ENCODE measurements around the gene DOP1A. TPM values are rescaled to one million over a fixed set of nuclear protein-coding genes. Genes with fewer than 3 reads are reported as not detected.
A peak's percentile ranks its signal among the peaks of the same experiment; 100 is the strongest.

Gene DOP1A
- total RNA-seq, 2 experiments from 2014 or later, result 22.0 to 34.7 TPM

DNA sequence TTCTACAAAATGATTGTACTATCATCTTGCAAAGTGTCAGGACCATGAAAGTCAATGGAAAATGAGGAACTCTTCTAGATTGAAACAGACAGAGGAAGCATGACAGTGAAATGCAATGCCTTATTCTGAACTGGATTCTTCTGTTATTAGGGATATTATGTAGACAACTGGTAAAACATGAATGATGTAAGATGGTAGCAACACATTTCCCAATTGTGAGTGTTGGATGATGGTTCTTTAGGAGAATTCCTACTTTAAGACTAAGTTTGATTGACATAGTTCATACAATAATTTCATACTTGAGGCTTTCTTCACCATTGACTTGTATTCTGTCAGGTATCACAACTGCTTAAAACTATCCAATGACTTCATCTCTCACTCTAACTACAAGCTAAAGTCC is 6.3 kb upstream of the DOP1A start:
- Mint-ChIP-seq H3K4me3 (no peak overlapping the region), H3K27me3 (no peaks in the 10 kb centered on the region), H3K9me3 (ENCODE audit: low read depth) (no peaks in the 10 kb centered on the region), H3K4me1 (peaks cover 19% of the 10 kb centered on the region), H3K36me3 (peaks cover 17% of the 10 kb centered on the region), H3K27ac (no peak overlapping the region)
- ATAC-seq (no peak), DNase-seq (no peak)
- CTCF ChIA-PET, result no interaction called here

DNA sequence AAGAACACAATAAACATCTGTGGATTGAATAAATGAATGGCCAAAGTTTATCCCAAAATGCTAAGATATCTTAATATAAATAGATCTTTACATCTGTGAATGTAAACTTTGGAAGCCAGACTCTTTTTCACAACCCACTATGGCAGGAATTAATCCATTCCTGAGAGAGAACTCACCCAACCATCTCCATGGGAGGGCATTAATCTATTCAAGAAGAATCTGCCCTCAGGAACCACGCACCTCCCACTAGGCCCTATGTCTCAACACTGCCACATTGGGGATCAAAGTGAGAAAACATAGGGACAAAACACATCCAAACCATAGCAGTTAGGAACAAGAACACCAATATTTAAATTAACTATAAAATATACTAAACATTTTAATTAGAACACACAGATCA is 5.2 kb upstream of the DOP1A start:
- CTCF ChIA-PET, result no interaction called here
- Mint-ChIP-seq H3K27ac (no peak overlapping the region), H3K4me1 (peaks cover 20% of the 10 kb centered on the region), H3K9me3 (ENCODE audit: low read depth) (no peaks in the 10 kb centered on the region), H3K27me3 (no peaks in the 10 kb centered on the region), H3K36me3 (peaks cover 13% of the 10 kb centered on the region), H3K4me3 (no peak overlapping the region)
- no peak for ATAC-seq
- no peak for DNase-seq

DNA sequence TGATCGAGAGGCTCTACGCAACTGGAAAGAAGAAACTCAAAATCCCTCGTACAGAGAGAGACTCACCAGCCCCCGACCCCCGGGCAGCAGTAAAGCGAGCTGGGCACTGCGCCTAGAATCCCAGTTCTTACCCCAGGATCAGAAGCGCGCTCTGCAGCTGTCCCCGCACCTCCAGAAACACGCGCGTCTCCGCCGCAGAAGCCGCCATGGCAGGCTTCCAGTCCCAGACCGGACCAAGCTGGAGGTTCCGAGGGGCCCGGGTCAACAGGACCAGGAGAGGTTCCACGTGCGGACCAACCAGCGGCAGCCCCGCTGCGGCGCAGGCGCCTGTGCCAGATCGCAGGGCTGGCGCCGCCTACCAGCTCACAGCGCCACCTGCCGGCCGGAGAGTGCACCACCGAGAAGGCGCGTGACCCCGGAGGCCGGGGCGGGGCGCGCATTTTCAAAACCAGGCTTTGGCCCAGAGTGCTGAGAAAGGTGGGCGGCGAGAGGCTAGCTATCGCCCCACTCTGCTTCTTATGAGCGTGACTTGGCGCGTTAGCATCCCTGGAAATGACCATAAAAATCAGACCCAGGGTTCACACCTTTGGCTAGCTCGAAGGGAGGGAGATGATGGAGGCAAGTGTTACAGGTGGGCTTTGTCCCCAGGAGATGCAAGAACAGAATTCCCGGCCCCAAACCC is 1.8 kb upstream of the DOP1A start, which contains the start of gene UBE3D:
Gene UBE3D (minus strand): TSS at position 331 of the 682 bp plus-strand sequence. CDS start 123 bp downstream, at position 208.
- CTCF ChIA-PET, result interaction anchor here (0.7 to 6.2 kb wide), 48 partner anchors 9 to 836 kb away, joined by 3 to 199 read pairs (median 6); partner anchors contain the start of genes CYB5R4, IBTK, PGM3 and PRSS35
- ATAC-seq (peak; percentile 79), DNase-seq (peak; percentile 93)
- Mint-ChIP-seq H3K27me3 (no peaks in the 10 kb centered on the region), H3K9me3 (ENCODE audit: low read depth) (no peaks in the 10 kb centered on the region), H3K27ac (peak within 1 kb of the TSS; percentile 83), H3K4me3 (peak within 1 kb of the TSS; percentile 86), H3K4me1 (peaks cover 41% of the 10 kb centered on the region), H3K36me3 (peaks cover 10% of the 10 kb centered on the region)

DNA sequence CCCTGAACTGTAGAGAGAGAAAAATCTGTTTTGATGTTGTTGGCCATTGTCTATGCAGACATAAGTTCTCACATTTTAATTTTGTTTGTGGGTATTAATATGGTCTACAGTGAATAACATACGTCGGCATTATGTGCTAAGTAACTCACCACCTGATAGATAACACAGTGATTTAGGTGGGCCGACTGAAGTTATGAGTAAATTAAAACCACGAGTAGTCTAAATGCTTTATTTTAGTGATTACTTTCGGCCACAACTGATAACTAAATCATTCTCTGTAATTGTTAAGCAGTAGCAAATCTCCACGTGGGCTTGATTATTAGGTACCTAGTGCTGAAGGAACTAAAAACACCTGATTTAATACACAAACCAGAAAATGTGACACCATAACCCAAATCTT is 1.1 kb downstream of the DOP1A start:
- Mint-ChIP-seq H3K4me3 (peak overlapping the region; percentile 82), H3K9me3 (ENCODE audit: low read depth) (no peaks in the 10 kb centered on the region), H3K36me3 (no peaks in the 10 kb centered on the region), H3K27me3 (no peaks in the 10 kb centered on the region), H3K27ac (peak overlapping the region; percentile 77), H3K4me1 (peaks cover 43% of the 10 kb centered on the region)
- CTCF ChIA-PET, result interaction anchor here (0.6 to 6.2 kb wide), 9 partner anchors 9 to 445 kb away, joined by 3 to 199 read pairs (median 44); partner anchors contain the start of genes PGM3, PRSS35 and RWDD2A
- no peak for ATAC-seq
- DNase-seq, result no peak

DNA sequence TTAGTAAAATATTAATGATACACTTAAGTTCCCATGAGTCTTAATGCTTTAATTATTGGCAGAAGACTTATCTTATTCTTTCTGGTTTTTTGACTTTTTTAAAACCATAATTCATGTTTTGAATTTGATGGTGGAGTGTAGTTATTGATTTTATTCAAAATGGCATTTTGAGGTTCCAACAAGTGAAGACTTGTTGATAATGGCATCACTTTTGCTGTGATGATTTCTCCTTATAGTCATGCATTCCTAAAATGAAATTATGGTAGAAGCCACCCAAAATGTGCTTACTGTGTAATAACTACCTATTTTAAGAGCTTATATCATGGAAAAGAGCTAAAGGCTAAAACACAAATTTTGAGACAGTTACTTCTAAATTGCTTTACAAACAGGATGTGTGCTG is 2.2 kb downstream of the DOP1A start:
- ATAC-seq (no peak), DNase-seq (no peak)
- Mint-ChIP-seq H3K27ac (no peak overlapping the region), H3K36me3 (no peaks in the 10 kb centered on the region), H3K9me3 (ENCODE audit: low read depth) (no peaks in the 10 kb centered on the region), H3K27me3 (no peaks in the 10 kb centered on the region), H3K4me1 (peaks cover 34% of the 10 kb centered on the region), H3K4me3 (no peak overlapping the region)
- CTCF ChIA-PET, result interaction anchor here (1.1 to 6.2 kb wide), 3 partner anchors 19 to 444 kb away, joined by 3 to 48 read pairs (median 7); partner anchors contain the start of gene PRSS35

DNA sequence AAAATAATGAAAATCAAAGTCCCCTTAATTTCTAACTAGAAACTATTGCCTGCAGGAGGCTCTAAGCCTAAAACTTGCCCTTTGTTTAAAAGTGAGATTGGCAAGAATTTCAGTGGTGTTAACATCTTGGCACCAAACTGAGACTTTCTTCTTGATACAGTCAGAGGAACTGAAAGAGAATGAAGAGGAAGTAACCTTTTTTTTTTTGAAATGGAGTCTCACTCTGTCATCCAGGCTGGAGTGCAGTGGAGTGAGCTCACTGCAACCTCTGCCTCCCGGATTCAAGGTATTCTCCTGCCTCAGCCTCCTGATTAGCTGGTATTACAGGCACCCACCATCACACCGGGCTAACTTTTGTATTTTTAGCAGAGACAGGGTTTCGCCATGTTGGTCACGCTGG is 3.6 kb downstream of the DOP1A start:
- ATAC-seq (no peak), DNase-seq (no peak)
- Mint-ChIP-seq H3K36me3 (peaks cover 6% of the 10 kb centered on the region), H3K27ac (no peak overlapping the region), H3K4me3 (no peak overlapping the region), H3K9me3 (ENCODE audit: low read depth) (no peaks in the 10 kb centered on the region), H3K27me3 (no peaks in the 10 kb centered on the region), H3K4me1 (peaks cover 28% of the 10 kb centered on the region)
- CTCF ChIA-PET, result interaction anchor here (1.1 kb wide), 1 partner anchor 145 kb away, joined by 5 read pairs; no protein-coding TSS in a partner anchor

DNA sequence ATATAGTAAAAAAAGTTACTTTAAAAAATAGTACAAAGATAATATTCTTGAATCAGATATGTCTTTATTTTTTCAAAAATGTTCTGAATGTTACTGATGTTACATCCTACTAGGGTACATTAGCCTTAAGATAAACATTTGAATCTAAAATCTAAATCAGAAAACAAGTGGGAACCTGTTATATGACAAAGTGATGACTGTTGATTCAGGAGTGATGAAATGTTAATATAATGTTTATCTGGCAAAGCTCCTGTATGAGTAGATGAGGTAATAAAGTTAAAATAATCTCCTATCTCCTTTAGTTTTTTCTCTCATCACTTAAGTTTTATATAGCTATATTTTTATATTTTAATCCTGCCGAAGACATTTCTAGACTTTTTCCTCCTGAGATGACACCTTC is 4.2 kb downstream of the DOP1A start:
- Mint-ChIP-seq H3K4me1 (peaks cover 25% of the 10 kb centered on the region), H3K27ac (no peak overlapping the region), H3K4me3 (no peak overlapping the region), H3K27me3 (no peaks in the 10 kb centered on the region), H3K36me3 (peaks cover 8% of the 10 kb centered on the region), H3K9me3 (ENCODE audit: low read depth) (no peaks in the 10 kb centered on the region)
- DNase-seq, result no peak
- ATAC-seq, result no peak
- CTCF ChIA-PET, result interaction anchor here (1.1 kb wide), 1 partner anchor 144 kb away, joined by 5 read pairs; no protein-coding TSS in a partner anchor

DNA sequence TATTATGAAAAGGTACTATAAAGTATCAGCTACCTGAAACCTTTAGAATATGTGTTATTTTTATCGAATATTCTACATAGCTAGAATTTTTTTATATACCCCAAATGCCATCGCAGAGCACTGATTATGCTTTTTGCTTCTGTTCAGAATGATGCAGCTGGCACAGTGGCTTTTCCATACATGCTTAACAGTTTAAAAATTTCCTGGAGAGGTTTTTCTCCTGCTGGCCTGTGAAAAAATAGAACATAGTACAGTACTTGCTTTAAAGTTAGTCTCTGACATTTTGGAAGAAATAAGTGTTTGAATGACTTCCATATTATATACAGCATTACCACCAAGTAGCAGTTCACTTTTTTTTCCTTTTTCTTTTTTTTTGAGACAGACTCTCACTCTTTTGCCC is 5.3 kb downstream of the DOP1A start:
- CTCF ChIA-PET, result no interaction called here
- no peak for ATAC-seq
- no peak for DNase-seq
- no peaks in the 10 kb centered on the region for H3K9me3 Mint-ChIP-seq (ENCODE audit: low read depth)
- peaks cover 8% of the 10 kb centered on the region for H3K36me3 Mint-ChIP-seq
- H3K4me1 Mint-ChIP-seq, result peaks cover 25% of the 10 kb centered on the region
- no peak overlapping the region for H3K27ac Mint-ChIP-seq
- H3K27me3 Mint-ChIP-seq, result no peaks in the 10 kb centered on the region
- H3K4me3 Mint-ChIP-seq, result no peak overlapping the region

DNA sequence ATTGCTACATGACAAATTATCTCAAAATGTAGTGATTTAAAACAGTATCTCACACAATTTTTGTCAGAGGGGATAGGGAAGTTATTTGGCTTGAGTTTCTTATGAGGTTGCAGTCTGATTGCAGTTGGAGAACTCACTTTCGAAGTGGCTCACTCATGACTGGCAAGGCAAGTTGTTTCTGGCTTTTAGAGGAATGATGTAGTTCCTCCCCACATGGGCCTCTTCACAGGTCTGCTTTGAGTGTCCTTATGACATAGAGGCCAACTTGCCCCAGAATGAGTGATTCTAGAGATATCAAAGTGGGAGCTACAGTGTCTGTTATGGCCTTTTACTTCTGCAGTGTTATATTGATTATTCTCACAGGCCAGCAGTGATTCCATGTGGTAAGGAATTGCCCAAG is 6.1 kb downstream of the DOP1A start:
- Mint-ChIP-seq H3K27me3 (no peaks in the 10 kb centered on the region), H3K4me1 (peaks cover 21% of the 10 kb centered on the region), H3K4me3 (no peak overlapping the region), H3K27ac (no peak overlapping the region), H3K36me3 (peaks cover 8% of the 10 kb centered on the region), H3K9me3 (ENCODE audit: low read depth) (no peaks in the 10 kb centered on the region)
- CTCF ChIA-PET, result interaction anchor here (1.5 kb wide), 1 partner anchor 8 kb away, joined by 5 read pairs; the partner anchor contains the start of gene UBE3D
- DNase-seq (no peak), ATAC-seq (no peak)

DNA sequence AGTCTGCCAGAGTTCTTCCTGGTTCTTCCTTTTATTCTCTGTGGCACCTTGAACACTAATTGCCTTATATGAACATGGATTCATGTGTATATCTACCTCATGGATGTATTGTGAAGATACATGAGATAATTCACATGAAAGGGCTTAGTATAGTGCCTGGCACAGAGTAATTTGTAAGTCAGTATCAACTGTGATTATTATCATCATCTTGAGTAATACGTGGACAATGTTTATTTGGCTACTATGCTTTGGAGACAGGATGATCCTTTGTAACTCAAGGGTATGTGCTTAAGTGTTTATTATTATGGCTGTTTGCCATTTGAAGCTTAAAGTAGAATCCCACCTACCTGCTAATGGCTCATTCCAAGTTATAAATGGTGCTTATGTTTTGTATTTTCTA is 16.0 kb downstream of the DOP1A start:
- CTCF ChIA-PET, result interaction anchor here (8.3 kb wide), 1 partner anchor 17 kb away, joined by 97 read pairs; the partner anchor contains the start of genes DOP1A and UBE3D
- Mint-ChIP-seq H3K27ac (no peak overlapping the region), H3K4me1 (peaks cover 27% of the 10 kb centered on the region), H3K9me3 (ENCODE audit: low read depth) (no peaks in the 10 kb centered on the region), H3K4me3 (no peak overlapping the region), H3K27me3 (no peaks in the 10 kb centered on the region), H3K36me3 (peaks cover 11% of the 10 kb centered on the region)
- DNase-seq (no peak), ATAC-seq (no peak)

DNA sequence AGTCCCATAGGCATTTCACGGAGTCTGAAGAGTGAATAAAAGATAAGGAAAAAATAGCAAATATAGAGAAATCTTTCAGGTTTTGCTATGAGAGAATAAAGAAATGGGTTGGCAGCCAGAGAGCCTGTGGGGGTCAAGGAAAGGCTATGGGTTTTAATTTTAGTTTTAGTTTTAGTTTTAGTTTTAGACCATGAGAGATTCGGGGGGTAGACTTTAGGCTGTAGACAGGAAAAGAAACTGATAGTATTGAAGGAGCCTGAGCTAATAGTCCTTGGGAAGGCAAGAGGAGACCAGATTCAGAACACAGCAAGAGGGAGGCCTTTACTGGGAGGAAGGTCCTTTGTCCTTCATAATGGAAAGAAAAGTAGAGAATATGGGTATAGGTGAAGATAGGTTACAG is 19.3 kb downstream of the DOP1A start:
- Mint-ChIP-seq H3K27ac (peak overlapping the region; percentile 91), H3K27me3 (no peaks in the 10 kb centered on the region), H3K4me3 (peak overlapping the region; percentile 81), H3K4me1 (peaks cover 41% of the 10 kb centered on the region), H3K36me3 (peaks cover 16% of the 10 kb centered on the region), H3K9me3 (ENCODE audit: low read depth) (no peaks in the 10 kb centered on the region)
- DNase-seq (no peak), ATAC-seq (peak; percentile 93)
- CTCF ChIA-PET, result interaction anchor here (8.3 kb wide), 1 partner anchor 20 kb away, joined by 97 read pairs; the partner anchor contains the start of genes DOP1A and UBE3D

DNA sequence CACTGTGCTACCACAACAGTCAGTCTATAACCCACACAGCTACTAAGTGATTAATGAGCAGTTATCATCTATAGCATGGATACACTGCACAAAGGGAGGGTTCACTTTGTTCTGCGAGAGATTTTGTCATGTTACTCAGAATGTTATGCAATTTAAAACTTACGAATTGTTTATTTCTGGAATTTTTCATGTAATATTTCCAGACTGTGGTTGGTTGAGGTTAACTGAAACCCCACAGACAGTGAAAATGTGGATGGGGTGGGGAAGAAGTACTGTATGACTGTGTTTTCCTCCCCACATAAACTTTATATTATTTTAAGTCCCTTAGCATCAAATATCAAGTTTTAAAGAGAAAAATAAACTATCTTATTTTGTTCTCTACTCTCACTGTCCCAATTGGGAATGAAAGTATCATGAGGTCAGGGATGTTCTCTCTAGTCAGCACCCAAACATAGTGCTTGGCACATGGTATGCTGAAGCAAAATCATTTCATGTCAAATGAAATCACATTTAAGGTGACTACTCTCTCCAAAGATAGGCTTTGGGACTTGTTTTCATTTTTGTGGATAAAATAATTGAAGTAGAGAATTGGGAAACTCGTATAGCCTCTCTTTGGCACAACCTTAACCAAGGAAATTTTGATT is 25.4 kb downstream of the DOP1A start:
- Mint-ChIP-seq H3K27ac (no peak overlapping the region), H3K4me3 (no peak overlapping the region), H3K27me3 (no peaks in the 10 kb centered on the region), H3K36me3 (peaks cover 23% of the 10 kb centered on the region), H3K9me3 (ENCODE audit: low read depth) (no peaks in the 10 kb centered on the region), H3K4me1 (peaks cover 39% of the 10 kb centered on the region)
- CTCF ChIA-PET, result interaction anchor here (2.6 kb wide), 1 partner anchor 26 kb away, joined by 23 read pairs; the partner anchor contains the start of genes DOP1A and UBE3D
- no peak for ATAC-seq
- no peak for DNase-seq

DNA sequence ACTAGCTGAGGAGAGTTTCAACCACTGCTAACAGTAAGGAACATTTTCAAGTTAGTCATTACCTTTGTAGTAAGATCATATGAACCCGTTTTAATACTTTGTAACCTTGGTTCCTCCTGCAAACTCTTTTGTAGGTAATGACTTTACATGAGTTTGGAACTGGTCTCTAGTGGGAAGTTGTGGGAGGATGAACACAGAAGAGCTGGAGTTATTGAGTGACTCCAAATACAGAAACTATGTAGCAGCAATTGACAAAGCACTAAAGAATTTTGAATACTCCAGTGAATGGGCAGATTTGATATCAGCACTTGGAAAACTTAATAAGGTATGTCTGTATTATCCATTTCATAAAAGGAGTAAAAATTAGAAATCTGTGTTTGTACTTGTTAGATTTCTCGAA is 29.3 kb downstream of the DOP1A start:
- ATAC-seq, result no peak
- no peak overlapping the region for H3K4me3 Mint-ChIP-seq
- H3K9me3 Mint-ChIP-seq (ENCODE audit: low read depth), result no peaks in the 10 kb centered on the region
- CTCF ChIA-PET, result interaction anchor here (1.6 kb wide), 1 partner anchor 31 kb away, joined by 6 read pairs; the partner anchor contains the start of gene UBE3D
- peaks cover 18% of the 10 kb centered on the region for H3K4me1 Mint-ChIP-seq
- H3K36me3 Mint-ChIP-seq, result peaks cover 31% of the 10 kb centered on the region
- DNase-seq, result no peak
- no peaks in the 10 kb centered on the region for H3K27me3 Mint-ChIP-seq
- no peak overlapping the region for H3K27ac Mint-ChIP-seq

All from activated CD8-positive, alpha-beta memory T cell treated with anti-CD3 and anti-CD28 coated beads, Interleukin-2, amount 10 ng/mL, durations not matched to agents 7 days and 5 days (primary cell).